A673 (cell line): ENCODE data around the gene INVS. TPM values are rescaled to one million over a fixed set of nuclear protein-coding genes. Genes with fewer than 3 reads are reported as not detected.
"Not testable (repeated sequence)": the region's sequence is repeated elsewhere in the genome, so short reads cannot be mapped to it uniquely, and the experiment has no call there.

Experiments
- BruUV-seq: library from RNA; stranded (reverse); fragments of 400-500 nt; replicated peaks from 2 replicates; lab custom pipeline; 2021; lab: Mats Ljungman, UMichigan
- CTCF ChIA-PET: fragments of 300-600 bp; sonication (Branson Sonifier 250); formaldehyde crosslinking; loops from one replicate; lab custom pipeline; 2022; ENCODE audit warnings: antibody characterized with exemption; lab: Charles Lee
- POLR2A ChIA-PET: fragments of 300-600 bp; sonication (Branson Sonifier 250); formaldehyde crosslinking; loops from one replicate; lab custom pipeline; 2022; ENCODE audit warnings: antibody characterized with exemption; ENCODE audit not compliant: low non-redundant PET; lab: Charles Lee
- DNase-seq: peaks from one replicate; pipeline ENCODE4 v3.0.0-alpha.2; 2015; ENCODE audit warnings: low spot score
- H3K27ac ChIP-seq: fragments of 200-600 bp; sonication (generic); 2 replicates; pipeline ENCODE4 v1.5.1; 2016; ENCODE audit warnings: mixed run types, low read depth, mild to moderate bottlenecking, mixed read lengths, antibody characterized with exemption, low read length; ENCODE audit not compliant: poor library complexity, severe bottlenecking
- H3K27me3 ChIP-seq: fragments of 200-600 bp; sonication (generic); replicated peaks from 2 replicates; pipeline ENCODE4 v1.6.1; 2017; ENCODE audit warnings: mixed run types, low read depth, mild to moderate bottlenecking, mixed read lengths, antibody characterized with exemption, low read length; ENCODE audit not compliant: insufficient read depth, poor library complexity
- H3K36me3 ChIP-seq: fragments of 200-600 bp; sonication (generic); 2 replicates; pipeline ENCODE4 v1.6.1; 2016; ENCODE audit warnings: mixed run types, mild to moderate bottlenecking, mixed read lengths, antibody characterized with exemption, low read length; ENCODE audit not compliant: insufficient read depth, poor library complexity, severe bottlenecking
- H3K4me1 ChIP-seq: fragments of 200-600 bp; sonication (generic); 2 replicates; pipeline ENCODE4 v1.6.1; 2017; ENCODE audit warnings: mixed run types, mild to moderate bottlenecking, mixed read lengths, antibody characterized with exemption, low read length; ENCODE audit not compliant: insufficient read depth, poor library complexity, severe bottlenecking
- H3K4me3 ChIP-seq: fragments of 200-600 bp; sonication (generic); 2 replicates; pipeline ENCODE4 v1.5.1; 2016; ENCODE audit warnings: low read depth, mixed run types, mild to moderate bottlenecking, mixed read lengths, low read length; ENCODE audit not compliant: poor library complexity, severe bottlenecking
- H3K9me3 ChIP-seq: fragments of 200-600 bp; sonication (generic); 2 replicates; pipeline ENCODE4 v1.6.1; 2016; ENCODE audit warnings: mixed run types, low read depth, mild to moderate bottlenecking, mixed read lengths, antibody characterized with exemption, low read length; ENCODE audit not compliant: poor library complexity, severe bottlenecking
- CTCF ChIP-seq: fragments of 300-800, 200-600 bp; sonication (generic); conservative IDR thresholded peaks from 2 replicates; pipeline ENCODE4 v1.5.1; 2017; ENCODE audit warnings: low read depth, mild to moderate bottlenecking, antibody characterized with exemption, low read length, moderate library complexity, mixed read lengths
- EZH2 ChIP-seq: fragments of 200-600 bp; sonication (generic); IDR thresholded peaks from 2 replicates; pipeline ENCODE4 v1.6.1; 2017; ENCODE audit warnings: borderline replicate concordance, low read depth, mild to moderate bottlenecking, mixed read lengths, antibody characterized with exemption, low read length; ENCODE audit not compliant: poor library complexity, severe bottlenecking
- intact Hi-C: fragments of 100-400 bp; cut with micrococcal nuclease; formaldehyde crosslinking; loops from one replicate; pipeline ENCODE4 v1.10.0; 2022; ENCODE audit not compliant: unreplicated experiment
- total RNA-seq: library from RNA; stranded (reverse); gene quantifications from 2 replicates; pipeline ENCODE4 v1.2.3, GENCODE V29; 2021

The INVS gene
- total RNA-seq, 1 experiment from 2014 or later = 23.3 TPM

GRCh38 chr9:100324594-100325200, 225.7 kb downstream of the INVS start:
- Histone ChIP-seq H3K27me3 (no peaks in the 10 kb centered on the region), H3K4me1 (no peaks in the 10 kb centered on the region), H3K9me3 (no peaks in the 10 kb centered on the region), H3K4me3 (no peak overlapping the region), H3K36me3 (peaks cover 53% of the 10 kb centered on the region), H3K27ac (no peak overlapping the region)
- DNase-seq = peak; percentile 61
- TF ChIP-seq CTCF (peak; percentile 62), EZH2 (no peak)
- ChIA-PET CTCF (interaction anchor here (0.6 to 1.0 kb wide), 4 partner anchors 105 to 1325 kb away, joined by 3 to 4 read pairs (median 4); no protein-coding TSS in a partner anchor), POLR2A (interaction anchor here (0.5 to 0.6 kb wide), 2 partner anchors 98 to 464 kb away, joined by 4 to 9 read pairs; no protein-coding TSS in a partner anchor)
- BruUV-seq = no TSS peak
- intact Hi-C loops = loop anchor here (2.0 to 10.0 kb wide), 6 partner anchors 102 to 1060 kb away; partner anchors contain the start of gene NR4A3

- H3K27ac ChIP-seq, H3K27me3 ChIP-seq, H3K9me3 ChIP-seq, BruUV-seq, H3K4me1 ChIP-seq, DNase-seq, CTCF ChIA-PET, intact Hi-C loops, POLR2A ChIA-PET, H3K4me3 ChIP-seq: not testable (repeated sequence)
- peaks cover 23% of the 10 kb centered on the region for H3K36me3 ChIP-seq
Observed at GRCh38 chr9:100338736-100339135, 239.7 kb downstream of the INVS start.

GRCh38 chr9:100340224-100340623, 241.2 kb downstream of the INVS start:
- POLR2A ChIA-PET = no interaction called here
- no TSS peak for BruUV-seq

More at GRCh38 chr9:100340224-100340623, 241.2 kb downstream of the INVS start:
- H3K9me3 ChIP-seq = no peaks in the 10 kb centered on the region
- H3K4me3 ChIP-seq = no peak overlapping the region
- H3K36me3 ChIP-seq = peaks cover 27% of the 10 kb centered on the region
- no peak overlapping the region for H3K27ac ChIP-seq
- TF ChIP-seq CTCF (no peak), EZH2 (no peak)
- no peaks in the 10 kb centered on the region for H3K27me3 ChIP-seq
- intact Hi-C loops = no loop called here
- no peaks in the 10 kb centered on the region for H3K4me1 ChIP-seq
- no peak for DNase-seq
- CTCF ChIA-PET = no interaction called here
